WI38 (cell line): ENCODE measurements around the gene IL18RAP.
A peak's percentile ranks its signal among the peaks of the same experiment; 100 is the strongest.

ENCODE experiments used
- H3K4me3 ChIP-seq: 2 replicates; pipeline ENCODE4 v1.5.1; 2011; ENCODE audit warnings: low read depth, mild to moderate bottlenecking, control low read depth, low read length
- TF ChIP-seq, protein P1 (sequence below): IDR thresholded peaks from 2 replicates; pipeline ENCODE4 v1.5.1; 2012; ENCODE audit warnings: low read depth, mild to moderate bottlenecking, control low read depth, low read length

Gene IL18RAP

DNA sequence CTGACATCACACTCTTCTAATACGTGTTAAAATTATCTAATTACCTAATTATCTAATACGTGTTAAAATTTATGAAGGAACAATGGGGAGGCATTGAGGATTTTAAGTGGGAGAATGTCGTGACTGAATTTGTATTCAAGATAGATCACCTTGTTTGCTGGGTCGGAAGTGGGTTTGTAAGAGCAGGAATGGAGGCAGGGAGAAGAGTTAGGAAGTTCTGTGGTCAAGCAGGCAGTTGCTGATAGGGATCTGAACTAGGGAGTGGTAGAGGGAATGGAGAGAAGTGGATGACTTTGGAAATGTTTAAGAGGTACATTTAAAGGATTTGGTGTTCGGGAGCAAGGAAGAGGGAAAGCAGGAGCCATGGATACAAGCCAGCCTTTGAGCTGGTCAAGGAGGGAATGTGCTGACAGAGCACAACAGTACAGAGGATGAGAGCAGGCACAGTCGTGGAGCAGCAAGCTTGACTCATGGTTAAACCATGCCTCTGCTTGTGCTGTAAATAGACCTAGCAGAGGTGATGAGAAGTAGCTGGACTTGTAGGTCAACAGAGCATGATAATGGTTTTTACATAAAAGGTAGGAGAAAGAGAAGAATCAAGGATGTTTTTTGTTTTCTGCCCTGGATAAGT, 16.2 kb downstream of the IL18RAP start:
- TF ChIP-seq, protein P1, sequence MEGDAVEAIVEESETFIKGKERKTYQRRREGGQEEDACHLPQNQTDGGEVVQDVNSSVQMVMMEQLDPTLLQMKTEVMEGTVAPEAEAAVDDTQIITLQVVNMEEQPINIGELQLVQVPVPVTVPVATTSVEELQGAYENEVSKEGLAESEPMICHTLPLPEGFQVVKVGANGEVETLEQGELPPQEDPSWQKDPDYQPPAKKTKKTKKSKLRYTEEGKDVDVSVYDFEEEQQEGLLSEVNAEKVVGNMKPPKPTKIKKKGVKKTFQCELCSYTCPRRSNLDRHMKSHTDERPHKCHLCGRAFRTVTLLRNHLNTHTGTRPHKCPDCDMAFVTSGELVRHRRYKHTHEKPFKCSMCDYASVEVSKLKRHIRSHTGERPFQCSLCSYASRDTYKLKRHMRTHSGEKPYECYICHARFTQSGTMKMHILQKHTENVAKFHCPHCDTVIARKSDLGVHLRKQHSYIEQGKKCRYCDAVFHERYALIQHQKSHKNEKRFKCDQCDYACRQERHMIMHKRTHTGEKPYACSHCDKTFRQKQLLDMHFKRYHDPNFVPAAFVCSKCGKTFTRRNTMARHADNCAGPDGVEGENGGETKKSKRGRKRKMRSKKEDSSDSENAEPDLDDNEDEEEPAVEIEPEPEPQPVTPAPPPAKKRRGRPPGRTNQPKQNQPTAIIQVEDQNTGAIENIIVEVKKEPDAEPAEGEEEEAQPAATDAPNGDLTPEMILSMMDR = no peak
- H3K4me3 ChIP-seq = no peak overlapping the region

DNA sequence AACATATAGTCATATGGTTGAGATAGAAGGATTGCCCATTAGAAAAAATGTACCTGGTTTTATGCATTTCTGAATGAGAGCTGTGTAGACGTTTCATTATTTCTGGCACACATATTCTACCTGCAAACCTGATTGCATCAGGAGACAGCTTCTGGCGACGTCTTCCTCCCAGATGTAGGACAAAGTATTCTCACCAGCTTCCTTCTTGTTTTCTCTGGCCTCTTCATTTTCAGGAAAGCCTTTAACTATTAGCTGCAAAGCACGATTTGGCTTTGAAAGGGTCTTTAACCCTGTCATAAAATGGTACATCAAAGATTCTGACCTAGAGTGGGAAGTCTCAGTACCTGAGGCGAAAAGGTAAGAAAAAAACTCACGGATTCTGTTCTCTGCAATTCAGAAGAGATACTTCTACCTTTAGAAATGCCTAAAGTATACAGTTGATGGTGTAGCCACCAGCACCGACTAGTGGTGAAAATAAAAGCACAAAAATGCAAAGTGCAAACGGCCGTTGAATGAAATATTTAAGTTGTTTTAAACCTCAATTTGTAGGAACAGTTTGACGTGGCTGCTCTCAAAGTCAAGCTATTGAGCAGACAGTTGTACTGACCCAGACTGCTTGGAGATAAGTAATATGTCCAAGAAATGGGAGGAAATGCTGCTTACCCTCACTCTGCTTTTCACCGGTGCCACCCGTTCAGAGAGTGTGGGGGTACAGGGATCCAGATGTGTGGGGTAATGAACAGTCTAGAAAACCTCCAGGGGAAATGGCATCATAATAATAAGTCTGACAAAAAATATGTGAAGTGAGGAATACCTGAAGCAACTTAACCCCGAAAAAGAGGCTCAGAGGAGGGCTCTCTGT, 20.2 kb downstream of the IL18RAP start:
- H3K4me3 ChIP-seq = no peak overlapping the region
- TF ChIP-seq, protein P1 = peak; percentile 65

- TF ChIP-seq, protein P1 = no peak
These were observed 21.3 kb downstream of the IL18RAP start for GRCh38 chr2:102444233-102444632.

GRCh38 chr2:102446936-102447335, 24.0 kb downstream of the IL18RAP start:
- TF ChIP-seq, protein P1 = no peak
- H3K4me3 ChIP-seq = no peak overlapping the region

More at GRCh38 chr2:102444233-102444632, 21.3 kb downstream of the IL18RAP start:
- no peak overlapping the region for H3K4me3 ChIP-seq

GRCh38 chr2:102449370-102449974, 26.5 kb downstream of the IL18RAP start:
- TF ChIP-seq, protein P1 = peak; percentile 55; the same call in 1 of the 2 replicates

GRCh38 chr2:102451968-102452367, 29.0 kb downstream of the IL18RAP start:
- TF ChIP-seq, protein P1 = no peak
- no peak overlapping the region for H3K4me3 ChIP-seq

More at GRCh38 chr2:102449370-102449974, 26.5 kb downstream of the IL18RAP start:
- H3K4me3 ChIP-seq = no peak overlapping the region
